NB4 (cell line): ENCODE data around the gene MED15.

Source experiments
- CTCF ChIP-seq: IDR thresholded peaks from one replicate; pipeline ENCODE4 v1.5.1; 2012; ENCODE audit warnings: low read depth, low read length
- POLR2A ChIP-seq: IDR thresholded peaks from 2 replicates; pipeline ENCODE4 v1.6.1; 2011; ENCODE audit warnings: mild to moderate bottlenecking; ENCODE audit not compliant: insufficient read length; ENCODE audit errors: extremely low read depth

GRCh38 chr22:20572132-20572802 lies 64.9 kb downstream of the MED15 start:
- TF ChIP-seq CTCF (no peak), POLR2A (no peak)
